8988T (cell line): ENCODE measurements around the gene RAB44.

Experiments
- DNase-seq: peaks from one replicate; pipeline ENCODE4 v3.0.0; 2011

The RAB44 gene

DNA sequence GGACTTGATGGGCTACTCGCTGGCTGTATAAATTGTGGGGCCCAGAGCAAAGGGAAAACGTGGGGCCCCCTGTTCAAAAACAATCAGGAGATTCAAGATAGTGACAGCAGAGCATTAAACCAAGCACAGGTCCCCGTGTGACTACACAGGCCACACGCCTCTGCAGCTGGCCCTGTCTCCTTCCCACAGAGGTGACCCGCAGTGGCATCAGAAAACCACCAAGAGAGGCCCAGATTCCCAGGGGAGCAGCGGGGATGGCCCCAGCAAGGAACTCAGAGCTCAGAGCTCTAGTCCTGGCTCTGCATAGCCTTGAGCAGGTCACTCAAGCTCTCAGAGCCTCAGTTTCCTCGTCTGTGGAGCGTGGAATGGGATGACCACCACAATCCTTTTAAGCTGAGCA is 84.0 kb downstream of the RAB44 start:
- no peak for DNase-seq
